Ramos (cell line): ENCODE results near the gene LDLRAD2.

ENCODE experiments used
- in situ Hi-C: fragments of 300-500 bp; cut with MboI; formaldehyde crosslinking; loops from one replicate; pipeline ENCODE4 v1.14.3; 2022; ENCODE audit warnings: low sequenced_read_pairs; ENCODE audit not compliant: unreplicated experiment

LDLRAD2 gene

DNA sequence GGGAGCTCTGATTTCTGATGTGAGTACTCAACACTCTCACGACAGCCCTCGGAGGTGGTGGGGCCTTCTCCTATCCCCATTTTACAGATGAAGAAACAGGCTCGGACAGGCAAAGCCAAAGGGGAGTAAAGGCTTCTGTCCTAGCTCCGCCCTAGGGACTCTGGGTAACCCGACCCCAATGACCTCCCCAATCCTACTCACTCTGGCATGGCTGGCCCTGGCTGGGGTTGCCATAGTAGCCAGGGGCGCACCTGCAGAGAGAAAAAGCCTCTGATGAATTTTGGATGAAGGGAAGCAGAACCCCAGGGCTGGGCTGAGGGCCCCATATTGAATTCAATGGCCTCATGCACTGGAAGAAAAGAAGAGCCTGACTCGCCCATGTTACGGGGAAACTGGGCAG, 61.1 kb downstream of the LDLRAD2 start:
- in situ Hi-C loops = no loop called here

DNA sequence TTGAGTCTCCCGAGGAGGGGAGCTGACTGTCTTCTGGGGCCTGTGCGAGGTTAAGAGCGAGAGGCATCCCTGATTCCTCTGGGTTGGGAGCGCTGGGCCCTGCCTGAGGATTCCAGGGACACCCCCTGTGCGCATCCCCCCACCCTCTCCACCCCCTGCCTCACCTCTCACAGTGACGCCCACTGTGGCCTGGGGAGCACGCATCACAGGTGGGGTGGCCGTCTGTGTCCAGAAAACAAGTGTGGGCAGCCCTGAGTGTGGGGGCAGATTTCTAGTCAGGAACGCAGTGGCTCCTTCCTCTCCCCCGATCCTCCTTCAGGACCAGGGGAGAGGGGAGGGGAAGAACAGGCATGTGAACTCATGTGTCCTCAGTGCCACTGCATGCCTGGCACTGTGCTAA, 61.7 kb downstream of the LDLRAD2 start:
- in situ Hi-C loops = no loop called here

DNA sequence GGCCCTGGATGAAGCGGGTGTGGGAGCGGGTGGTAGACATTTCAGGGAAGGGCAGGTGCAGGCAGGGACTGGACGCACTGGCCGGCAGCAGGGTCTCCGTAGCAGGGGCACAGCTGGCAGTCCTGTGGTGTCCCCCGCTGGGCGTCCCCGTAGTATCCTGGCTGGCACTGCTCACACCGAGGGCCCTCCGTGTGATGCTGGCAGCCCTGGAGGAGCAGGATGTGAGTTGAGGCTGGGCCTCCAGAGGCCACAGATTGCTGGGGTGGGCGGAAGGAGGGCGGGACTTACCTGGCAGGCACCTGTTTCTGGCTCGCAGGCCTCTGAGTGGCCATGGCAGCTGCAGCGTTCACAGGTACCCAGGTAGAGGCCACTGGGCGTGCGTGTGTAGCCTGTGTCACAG, 62.3 kb downstream of the LDLRAD2 start:
- in situ Hi-C loops = no loop called here
